Stimulated activated CD8-positive, alpha-beta memory T cell treated with anti-CD3 and anti-CD28 coated beads, Interleukin-12 subunit alpha, Interleukin-12 subunit beta, amount 100 ng/mL, for 1 hour (primary cell): Measurements from ENCODE around the gene TMEM255B.

Experiments used
- DNase-seq: peaks from one replicate; pipeline ENCODE4 v3.0.0-alpha.2; 2020; ENCODE audit warnings: low read depth

TMEM255B gene

DNA sequence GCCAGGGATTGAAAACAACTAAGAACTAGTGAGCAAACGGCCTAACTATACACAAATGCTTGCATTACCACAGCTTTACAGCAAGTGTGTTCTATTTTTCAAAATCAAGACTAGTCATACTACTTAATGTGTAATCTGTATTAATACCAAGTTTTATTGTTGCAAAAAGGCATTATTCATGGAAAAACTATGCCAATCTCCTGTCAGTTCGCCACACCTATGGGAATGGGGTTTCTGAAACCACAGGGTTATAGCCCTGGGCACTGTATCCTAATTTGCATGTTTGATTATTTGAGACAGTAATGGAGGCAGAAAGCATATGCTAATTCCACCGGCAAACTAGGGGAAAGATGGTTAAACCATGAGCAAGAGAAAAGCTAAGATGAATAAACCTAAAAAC lies 90.5 kb downstream of the TMEM255B start:
- DNase-seq, result no peak

DNA sequence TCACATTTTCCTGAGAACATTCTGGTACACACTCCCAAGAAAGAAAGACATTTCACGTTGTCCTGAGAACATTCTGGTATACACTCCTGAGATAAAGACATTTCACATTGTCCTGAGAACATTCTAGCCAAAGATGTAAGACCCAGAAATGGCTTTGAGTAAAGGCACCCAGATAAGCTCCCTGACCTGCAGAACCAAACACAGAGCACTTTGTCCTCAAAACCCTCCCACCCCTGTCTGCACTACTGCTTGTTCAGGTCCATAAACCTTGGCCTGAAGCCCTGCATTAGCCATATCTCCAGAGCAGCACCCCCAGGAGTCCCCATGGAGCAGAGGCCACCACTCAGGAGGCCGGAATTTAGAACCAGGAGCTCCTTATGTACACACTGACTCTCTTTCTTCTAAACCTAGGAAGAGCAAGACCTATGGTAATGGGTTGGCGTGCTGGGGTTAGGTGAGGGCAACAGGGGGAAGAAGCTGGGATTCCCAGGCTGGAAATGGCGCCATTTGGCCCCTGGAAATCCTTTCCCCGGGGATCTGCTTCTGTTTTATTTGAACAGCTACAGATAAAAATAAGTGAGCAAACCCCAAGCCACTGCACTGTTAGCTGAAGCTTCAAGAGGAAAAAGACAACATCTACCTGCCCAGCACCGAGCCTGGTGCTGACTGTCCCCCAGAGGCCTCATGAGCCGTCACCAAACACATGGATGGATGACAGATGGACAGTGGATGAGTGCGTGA lies 91.1 kb downstream of the TMEM255B start:
- DNase-seq, result no peak

DNA sequence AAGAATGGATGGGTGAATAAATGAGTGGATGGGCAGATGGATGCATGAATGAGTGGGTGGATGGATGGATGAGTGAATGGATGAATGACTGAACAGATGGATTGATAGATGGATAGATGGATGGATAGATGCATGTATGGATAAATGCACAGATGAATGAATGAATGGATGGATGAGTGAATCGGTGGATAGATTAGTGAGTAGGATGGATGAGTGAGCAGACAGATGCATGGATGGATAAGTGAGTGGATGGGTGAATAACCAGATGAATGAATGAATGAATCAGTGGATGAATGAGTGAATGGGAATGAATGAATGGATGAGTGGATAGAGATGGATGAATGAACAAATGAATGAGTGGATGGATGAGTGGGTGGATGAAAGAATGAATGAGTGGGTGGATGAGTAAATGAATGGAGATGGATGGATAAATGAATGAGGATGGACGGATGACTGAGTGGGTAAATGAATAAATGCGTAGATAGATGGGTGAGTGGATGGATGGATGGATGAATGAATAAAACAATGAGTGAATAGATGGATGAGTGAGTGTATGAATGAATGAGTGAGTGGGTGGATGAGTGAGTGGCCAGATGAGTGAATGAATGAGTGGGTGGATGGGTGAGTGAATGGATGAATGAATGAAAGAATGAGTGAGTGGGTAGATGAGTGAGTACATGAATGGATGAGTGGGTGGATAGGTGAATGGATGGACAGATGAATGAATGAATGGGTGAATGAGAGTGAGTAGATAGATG lies 91.9 kb downstream of the TMEM255B start:
- DNase-seq, result no peak

DNA sequence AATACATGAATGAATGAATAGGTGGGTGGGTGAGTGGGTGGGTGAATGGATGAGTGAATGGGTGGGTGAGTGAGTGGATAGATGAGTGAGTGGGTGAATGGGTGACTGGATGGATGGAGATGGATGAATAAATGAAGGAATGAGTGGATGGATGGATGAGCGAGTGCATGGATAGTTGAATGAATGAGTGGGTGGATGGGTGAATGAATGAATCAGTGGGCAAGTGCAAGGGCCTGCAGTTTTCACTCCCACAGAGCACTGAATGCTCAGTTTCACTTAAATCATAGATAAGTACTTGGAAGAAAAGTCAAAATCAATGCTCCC lies 92.4 kb downstream of the TMEM255B start:
- no peak for DNase-seq

DNA sequence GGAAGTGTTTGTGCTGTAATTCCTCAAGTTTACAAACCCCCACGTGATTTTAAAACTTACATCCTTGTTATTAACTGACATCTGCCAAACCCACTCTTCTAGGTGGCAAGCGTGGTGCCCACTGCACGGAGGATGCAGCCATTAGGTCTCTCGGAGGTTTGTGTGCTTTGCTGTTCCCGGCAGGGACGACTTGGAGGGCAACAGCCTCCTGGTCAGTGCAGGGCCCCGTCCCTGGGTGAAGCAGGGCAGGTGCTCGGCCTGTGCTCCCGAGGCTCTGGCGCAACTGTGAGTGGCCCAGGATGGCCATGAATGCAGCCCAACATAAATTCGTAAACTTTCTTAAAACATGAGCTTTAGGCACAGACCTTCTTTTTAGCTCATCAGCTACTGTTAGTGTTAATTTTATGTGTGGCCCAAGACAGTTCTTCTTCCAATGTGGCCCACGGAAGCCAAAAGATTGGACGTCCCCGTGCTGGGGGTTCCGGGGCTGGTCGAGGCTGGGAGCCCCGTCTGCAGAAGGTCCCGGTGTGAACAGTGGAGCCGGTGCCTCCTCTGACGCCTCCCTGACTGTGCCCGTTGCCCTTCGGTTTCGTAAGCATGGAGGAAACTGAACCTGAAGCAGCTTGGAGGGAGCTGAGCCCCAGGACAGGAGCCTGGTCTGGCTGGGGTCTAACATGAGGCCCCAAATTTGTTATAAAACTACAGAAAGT lies 93.0 kb downstream of the TMEM255B start:
- DNase-seq, result no peak

DNA sequence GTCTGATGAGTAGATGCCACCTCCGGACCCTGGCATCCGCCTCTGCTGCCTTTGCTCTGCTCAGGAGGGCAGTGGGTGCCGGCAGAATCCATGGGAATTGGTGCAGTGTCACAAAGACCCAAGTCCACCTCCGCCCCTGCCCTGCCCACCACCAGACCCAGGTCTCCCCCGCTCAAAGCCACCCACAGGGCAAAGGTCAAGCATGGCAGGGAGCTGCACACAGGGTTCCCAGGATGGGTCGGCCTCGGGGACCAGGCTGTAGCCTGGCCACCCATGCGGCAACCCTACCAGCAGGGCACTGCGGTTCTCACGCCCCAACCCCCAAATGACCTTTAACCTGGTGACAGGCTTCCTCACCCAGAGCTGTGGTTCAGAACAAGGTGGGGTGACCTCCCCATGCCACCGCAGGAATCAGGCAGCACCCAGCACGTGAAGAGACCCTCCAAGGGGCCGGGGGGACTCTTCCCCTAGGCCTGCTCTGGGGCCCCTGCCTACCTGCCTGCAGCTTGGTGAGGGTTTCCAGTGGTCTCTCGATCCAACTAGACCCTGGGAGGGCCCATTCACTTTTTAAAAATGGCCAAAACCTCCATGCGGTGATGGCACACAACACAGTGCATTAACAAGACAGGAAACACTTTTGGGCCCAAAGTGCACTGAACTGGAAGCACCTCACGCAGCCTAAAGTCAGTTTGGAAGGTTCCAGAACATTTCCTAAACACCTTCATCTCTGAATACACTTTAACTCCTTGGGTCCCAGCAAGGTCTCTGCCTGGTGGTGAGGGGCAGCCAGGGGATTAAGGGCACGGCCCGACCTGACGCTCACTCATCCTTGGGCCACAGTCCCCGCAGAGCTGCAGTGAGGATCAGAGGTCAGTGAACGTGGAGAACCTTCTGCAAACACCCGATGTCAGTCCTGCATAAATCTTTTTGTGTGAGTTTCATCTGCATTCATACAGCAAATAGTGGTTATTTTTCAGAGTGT lies 93.8 kb downstream of the TMEM255B start:
- DNase-seq, result no peak

DNA sequence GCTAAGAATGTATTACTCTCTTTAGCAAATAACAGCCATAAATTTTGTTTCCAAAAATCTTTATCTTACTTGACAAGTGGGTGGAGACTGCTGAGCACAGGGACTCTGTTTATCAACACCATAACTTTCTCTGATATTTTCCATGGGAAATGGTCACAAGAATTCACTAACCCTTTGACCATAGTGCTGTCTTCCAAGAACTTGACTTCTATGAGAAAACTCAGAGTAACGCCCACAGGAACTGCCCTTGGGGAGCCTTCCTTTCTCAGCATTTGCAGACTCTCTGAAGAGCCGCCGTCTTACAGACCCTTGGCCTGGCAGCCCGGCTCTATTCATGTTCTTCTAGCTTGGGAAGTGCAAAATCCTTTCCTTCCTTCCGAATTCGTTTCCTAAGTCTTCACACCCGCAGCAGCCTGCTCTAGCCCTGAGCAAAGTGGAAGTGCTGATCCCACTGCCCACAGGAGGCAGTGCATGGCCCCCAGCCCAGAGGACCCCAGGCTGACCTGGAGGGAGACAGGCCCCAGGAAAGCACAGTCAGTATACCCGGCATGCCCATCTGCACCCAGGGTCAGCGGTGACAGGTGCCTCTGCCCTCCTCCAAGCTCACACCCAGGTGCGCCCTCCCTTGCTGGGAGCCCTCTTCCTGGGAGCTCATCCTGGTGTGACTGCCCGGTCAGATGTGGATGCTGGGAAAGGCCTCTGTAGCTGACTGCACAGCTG lies 94.7 kb downstream of the TMEM255B start:
- no peak for DNase-seq

DNA sequence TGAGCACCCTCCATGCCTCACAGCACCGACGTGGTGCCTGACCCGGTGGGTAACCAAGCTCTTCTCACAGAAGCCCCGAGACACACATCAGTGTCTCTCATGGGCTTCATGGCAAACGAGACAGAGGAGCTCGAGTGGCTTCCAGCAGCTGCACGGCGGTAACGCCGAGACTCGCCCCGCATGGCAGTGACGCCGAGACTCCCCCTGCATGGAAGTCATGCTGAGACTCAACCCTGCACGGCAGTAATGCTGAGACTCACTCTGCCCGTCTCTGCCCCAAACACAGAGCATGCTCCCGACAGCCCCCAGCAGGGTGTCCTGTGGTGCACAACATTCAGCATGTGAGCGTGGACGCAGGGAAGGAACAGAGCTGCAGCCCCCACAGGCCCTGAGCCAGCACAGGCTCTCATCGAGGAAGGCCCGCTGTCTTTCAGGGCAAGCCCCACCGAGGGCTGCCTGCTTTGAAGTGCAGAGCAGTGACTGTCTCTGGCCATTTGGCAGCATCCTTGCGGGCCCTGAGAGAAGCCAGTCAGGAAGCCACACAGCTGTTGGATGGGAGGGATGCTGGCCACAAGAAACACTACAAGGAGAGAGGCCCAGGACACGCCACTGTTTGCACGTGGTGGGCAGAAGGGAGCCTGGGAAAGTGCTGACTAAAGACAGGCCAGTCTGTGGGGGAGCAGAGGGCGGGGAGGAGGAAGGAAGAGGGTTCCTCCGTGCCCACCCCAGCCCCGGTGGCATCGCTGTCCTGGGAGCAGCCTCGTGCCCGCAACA lies 95.4 kb downstream of the TMEM255B start:
- no peak for DNase-seq

DNA sequence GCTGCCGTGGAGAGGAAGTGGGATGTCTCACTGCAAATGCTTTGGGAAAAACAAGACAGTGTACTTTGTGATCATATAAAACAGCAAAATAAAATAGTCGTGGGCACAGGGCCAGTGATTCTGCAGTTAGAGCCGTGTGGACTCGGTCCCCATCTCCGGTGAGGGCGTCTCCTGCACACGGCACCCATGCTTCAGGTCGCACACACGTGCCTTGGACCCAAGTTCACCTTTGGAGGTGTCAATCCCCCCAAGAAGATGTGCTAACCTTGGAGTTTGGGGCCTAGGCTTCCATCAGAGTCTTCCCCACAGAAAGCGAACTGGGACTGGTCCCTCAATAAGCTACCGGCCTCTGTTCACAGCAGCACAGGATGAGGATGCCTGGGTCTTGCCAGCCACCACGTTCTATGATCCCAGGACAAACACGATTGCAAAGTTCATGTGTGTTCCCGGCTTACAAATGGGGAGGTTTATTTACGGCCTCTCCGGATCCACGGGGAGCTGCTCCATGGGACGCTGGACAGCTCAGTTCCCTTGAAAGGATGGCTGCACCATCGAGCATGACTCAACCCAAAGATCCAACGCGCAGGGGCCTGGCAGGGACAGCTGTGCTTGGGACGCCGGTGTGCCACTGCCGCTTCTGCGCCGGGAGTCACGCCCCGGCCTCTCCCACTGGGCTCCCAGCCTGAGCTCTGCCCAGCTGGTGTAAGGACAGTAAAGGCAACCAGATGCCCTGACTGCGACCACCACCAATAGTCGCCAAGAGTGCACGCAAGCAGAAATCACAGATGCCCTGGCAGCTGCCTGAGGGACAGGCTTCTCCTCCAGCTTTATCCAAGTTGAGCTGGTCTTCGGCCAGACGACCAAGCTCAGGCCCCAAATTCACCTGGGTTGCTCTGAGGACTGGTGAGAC lies 96.2 kb downstream of the TMEM255B start:
- no peak for DNase-seq

DNA sequence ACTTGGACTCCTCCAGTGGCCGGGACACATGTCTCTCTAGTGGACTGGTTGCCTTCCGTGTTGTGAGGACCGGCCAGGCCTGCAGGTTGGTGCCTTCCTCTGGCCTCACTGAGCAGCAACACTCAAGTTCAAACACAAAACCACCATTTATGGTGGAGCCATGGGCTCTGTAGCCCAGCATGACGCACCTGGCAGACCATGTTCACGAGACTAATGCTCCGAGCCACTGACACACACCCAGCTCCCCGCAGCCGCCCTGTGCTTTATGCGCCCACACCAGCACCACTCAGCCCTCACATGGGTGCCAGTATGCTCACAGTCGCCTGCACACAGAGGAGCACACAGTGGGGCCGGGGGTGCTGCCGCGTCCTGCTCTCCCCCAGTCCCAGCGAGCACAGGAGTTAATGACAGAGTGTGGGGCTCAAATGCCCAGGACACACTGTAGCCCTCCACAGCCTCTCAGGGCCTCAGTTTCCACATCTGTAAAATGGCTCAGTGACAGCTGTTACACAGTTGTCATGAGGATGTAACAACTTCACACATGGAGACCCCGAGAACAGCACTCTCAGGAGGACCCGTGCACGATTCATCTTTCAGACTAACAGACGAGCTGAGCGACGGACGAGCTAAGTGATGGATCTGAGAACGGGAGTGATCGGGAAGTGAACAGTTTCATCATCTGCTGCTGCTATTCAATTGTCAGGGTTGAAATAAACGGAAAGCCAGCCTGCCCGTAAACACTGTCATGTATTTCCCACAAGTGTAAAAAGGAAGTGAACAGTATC lies 97.1 kb downstream of the TMEM255B start:
- no peak for DNase-seq

DNA sequence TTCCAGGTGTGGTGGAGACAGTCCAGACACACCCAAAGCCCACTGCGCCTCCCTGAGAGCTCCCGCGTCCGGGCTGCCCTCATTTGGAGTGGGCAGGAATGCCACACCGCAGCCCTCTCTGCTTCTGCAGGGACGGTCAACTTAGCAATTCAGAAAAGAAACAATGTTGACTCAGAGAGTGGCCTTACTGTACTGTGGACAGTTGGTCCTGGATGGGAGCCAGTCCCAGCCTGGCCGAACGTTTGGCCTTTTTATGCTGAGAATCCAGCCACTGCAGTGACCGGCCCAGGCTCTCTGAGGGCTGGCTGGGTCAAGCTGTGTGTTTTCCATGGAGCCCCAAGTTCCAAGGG lies 97.7 kb downstream of the TMEM255B start:
- DNase-seq, result no peak

DNA sequence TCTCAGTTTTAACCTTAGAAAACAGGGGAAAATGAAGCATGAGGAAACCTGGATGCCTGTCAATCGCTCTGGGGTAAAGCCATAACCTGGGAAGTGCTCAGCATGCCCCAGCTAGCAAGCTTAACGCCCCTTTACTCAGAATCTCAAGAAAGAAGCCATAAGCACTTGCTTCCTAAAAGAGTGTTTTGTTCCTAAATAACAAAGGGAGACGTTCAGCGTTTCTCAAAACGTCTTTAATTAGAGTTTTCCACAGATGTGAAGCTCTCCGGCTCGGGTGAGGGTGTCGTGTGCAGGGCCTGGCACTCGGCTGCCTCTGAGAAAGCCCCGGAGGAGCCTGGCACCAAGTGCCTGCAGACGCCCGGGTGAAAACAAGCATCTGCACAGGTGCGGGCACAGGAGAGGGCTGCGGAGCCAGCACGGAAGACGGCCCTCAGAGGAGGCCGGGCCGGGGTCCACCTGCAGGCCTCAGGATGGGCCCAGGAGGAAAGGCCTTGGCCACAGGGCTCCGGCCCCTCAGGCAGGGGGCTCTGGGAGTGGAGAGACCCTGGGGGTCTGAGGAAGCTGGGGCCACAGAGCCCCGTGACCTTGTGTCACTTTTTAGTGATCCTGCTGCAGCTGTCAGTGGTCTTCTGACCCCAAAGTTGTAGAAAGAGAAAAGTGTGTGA lies 98.6 kb downstream of the TMEM255B start:
- no peak for DNase-seq

DNA sequence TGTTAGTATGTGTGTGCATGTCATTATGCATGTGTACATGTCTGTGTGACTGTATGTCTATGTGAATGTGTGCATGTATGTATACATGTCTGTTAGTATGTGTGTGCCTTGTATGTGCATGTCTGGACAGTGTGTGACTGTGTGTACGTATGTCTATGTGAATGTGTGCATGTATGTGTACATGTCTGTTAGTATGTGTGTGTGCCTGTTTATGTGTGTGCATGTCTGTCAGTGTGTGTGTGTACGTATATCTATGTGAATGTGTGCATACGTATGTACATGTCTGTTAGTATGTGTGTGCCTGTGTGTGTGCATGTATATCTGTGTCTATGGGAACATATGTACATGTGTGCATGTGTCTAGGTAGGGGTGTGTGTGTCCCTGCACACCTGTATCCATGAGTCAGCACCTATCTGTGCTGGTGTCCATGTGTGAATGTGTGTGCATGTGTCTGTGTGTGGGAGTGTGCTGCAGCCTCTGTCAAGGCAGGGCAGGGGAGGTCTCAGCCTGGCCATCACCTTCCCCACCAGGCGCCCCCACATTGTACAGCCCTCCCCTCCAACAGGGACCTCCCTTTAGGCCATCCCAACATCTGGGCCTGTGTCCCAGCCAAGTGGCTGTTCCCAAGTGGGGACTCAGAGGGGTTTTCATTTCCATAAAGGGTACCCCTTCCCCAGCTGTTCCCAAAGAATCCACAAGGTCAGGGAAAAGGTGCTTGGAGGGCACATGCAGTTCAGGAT lies 100.5 kb downstream of the TMEM255B start:
- DNase-seq, result no peak

DNA sequence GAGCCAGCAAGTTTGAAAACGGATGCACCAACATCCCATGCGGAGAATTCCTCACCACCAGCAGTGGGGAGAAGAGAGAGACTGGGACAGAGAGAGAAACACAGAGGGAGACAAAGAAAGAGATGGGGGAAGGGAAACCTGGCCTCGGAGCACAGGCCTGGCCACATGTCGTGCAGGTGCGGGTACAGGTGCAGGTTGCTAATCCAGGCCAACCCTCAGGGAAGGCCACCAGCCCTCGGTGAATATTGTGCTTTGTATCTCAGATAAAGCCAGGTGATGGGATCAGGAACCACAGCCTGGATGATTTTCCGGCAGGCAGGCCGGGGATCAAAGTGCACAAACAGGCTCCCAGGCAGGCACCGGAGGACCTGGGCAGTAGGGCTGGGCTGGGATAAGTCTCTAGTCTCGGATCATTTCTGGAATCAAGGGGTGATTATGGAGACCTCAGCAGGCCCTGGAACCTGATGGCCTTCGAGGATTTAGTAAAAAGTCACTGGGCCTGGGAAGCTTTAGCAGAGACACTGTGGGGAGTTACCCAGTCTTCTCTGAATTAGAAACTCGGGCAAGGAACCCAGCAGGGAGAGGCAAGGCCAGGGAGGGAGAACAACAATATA lies 101.1 kb downstream of the TMEM255B start:
- DNase-seq, result no peak

DNA sequence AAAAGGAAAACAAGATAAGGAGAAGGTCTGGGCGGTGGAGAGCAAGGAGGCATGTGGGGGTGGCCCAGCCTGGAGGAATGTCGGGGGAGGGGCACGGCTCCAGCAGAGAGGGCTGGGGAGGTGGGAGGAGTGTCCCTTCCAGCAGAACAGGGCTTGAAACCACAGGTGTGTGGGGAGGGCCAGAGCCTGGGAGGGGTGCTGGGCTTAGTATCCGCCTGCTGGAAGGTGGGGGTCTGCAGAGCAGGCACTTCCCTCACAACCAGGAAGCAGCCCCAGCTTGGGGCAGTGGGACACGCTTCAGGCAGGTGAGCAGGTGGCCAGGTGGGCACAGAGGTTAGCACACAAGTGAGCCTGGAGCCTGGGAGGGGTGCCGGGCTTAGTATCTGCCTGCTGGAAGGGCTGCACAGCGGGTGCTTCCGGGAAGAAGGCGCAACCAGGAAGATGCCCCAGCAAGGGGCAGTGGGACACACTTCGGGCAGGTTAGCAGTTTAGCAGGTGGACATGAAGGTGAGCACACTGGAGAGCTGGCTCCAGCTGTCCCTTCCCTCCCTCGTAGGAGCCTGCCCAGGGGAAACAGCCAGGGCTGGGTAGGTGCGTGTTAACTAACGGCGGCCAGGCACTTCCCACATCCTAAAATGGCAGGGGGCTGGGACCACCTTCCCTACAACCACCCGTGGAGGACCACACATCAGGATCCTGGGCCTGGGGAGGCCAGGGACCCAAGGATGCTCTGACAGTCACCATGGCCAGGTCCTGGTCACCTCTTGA lies 101.8 kb downstream of the TMEM255B start:
- DNase-seq, result no peak

DNA sequence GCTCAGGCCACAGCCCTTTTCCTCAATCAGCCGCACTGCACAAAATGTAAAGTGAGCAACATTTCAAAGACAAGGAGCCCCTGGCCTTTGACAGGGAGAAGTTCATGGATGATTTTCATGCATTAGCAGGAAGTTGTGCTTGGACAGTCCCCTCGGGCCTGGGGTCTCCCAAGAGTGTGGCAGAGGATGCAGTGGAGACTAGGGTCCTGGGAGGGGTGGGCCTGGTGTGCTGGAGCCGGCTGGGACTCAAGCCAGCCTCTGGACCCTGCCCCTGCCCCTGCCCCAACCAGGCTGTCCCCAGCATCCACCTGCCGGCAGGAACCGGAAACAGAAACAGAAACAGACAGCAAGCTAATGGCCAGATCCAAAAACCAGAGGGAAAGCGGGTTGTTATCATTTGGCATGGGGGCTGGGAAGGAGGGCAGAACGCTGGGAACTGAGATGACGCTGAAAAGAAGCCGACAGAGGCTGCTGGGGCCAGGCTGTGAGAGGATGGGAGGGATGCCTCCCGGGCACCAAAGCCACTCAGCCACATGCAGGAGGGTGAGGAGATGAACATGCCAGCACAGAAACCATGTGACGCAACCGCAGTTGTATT lies 102.5 kb downstream of the TMEM255B start:
- DNase-seq, result no peak
